GM19351 (cell line): ENCODE data around the gene SOD3.

ENCODE experiments used
- ATAC-seq: cut with Tn5 transposase; IDR thresholded peaks from one replicate; pipeline ENCODE4 v1.9.1; 2021; ENCODE audit warnings: mild to moderate bottlenecking, moderate library complexity; ENCODE audit not compliant: unreplicated experiment

Gene SOD3

DNA sequence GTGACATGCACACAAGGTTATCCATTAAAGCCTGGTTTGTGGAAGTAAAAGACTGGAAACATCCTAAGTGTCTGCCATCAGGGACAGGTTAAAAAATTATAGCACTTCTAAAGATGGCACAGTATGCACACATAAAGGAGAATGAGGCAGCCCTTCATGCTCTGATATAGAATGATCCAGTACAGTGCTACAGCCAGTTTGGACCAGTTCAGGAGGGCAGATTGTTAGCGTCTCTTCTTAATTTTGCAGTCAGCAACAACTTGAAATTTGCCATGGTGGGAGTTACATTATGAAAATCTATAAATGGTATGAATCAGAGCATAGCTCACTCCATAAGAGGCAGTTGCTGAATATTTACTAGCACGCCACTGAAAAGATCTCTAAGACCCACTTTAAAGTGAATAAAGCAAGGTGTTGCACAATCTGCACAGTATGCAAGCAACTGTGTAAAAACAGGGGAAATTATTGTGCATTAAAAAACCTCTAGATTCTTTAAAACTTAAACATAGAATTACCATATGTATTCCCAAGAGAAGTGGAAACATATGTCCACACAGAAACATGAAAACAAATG lies 20.3 kb upstream of the SOD3 start:
- no peak for ATAC-seq

DNA sequence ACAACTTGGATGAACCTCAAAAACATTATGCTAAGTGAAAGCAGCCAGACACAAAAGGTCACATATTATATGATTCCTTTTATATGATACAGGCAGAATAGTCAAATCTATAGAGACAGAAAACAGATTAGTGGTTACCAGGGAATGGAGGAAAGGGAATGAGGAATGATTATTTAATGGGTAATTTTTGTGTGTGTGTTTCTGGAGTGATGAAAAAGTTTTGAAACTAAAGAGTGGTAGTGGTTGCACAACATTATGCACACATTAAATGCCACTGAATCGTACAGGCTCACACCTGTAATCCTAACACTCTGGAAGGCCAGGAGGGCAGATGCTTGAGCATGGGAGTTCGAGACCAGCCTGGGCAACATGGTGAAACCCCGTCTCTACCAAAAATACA lies 19.6 kb upstream of the SOD3 start:
- ATAC-seq = no peak

DNA sequence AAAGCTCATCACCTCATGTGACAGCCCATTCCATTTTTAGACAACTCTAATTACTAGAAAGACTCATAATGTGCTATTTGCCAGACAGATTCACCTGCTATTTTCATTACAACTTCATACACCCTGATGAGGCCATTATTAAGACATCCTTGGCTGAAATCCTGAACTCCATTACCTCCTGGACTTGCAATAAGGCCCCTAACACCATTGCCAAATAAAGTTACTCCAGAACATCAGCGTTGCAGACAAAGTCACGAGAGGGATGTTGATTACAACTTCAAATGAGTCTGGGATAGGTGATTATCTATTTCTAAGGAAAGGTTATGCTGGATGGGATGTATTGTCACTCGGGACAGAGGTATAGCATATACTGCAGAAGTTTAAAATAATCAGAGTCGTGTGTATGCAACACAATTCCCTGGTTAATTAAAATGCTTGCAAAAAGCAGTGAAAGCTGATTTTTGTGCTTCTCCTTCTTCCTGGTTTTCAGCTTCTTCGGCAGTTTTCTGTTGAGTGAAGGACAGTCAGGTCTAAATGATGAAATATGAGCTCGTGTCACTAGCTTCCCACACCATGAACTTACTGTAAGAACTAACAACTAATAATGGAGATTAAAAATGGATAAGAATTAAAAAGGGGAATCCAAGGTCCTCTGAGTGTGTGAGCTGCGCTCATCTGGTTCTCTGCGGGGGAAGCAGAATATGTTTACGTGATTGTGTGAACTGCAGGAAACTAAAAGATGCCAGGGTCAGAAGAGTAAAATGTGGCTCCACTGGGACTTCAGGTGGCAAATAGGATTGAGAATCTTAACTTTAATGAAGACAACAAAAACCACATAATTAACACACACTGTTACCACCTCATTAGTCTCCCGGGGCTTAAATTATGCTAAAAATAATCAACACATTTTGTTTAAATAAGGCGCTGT lies 17.6 kb upstream of the SOD3 start:
- no peak for ATAC-seq

DNA sequence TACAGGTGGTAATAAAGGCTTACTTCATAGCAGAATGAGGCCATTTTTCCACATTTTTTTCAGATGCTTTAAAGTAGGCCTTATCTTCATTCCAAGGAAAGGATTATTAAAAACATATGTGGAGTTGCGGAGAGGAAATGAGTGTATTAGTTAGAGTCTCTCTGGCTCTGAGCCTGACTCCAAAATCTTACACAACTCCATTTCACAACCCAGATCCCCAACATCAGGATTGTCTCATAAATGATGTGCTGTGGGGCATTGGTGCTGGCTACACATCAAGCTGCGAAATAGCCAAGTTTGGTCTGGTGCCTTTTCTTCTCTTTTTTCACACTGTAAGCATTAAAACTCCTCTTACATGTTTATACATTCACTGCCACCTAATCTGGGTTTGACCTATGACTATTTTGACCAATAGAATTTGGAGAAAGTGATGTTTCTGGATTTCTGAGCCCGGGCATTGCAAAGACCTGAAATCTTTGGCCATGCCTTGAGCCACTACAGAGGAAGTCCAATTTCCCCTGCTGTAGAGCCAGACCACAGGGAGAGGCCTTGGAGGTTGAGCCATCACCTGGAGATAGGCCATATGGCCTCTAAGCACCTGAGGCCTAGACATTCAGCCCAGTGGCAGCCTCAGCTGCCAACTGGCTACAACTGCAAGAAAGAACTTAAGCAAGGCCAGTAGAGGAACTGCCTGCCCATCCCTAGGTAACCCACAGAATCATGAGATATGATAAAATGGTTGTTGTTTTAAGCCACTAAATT lies 16.7 kb upstream of the SOD3 start:
- ATAC-seq = no peak

DNA sequence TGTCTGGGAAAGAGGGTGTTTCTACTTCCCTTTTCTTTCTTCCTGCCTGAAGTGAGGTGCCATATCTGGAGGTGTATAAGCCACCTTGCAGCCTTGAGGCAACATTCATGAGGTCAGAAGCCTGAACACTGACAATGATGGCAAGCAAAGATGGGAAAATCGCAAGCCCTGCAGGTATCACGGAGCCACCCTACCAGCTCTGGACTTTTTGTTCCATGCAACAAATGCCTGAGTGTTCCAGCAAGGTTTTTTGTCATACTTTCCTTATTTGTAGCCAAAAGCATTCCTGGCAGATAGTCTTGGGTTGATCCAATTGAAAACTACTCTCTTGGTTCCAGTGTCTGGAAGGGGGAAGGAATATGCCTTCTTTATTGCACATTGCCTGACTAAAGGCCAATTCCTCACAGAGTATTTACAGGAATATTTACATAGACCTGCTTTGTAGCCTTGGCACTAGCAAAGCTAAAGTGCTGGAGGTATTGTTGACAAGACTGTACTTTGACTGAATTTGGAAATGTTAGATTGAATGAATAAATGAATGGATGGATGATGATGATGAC lies 14.4 kb upstream of the SOD3 start:
- no peak for ATAC-seq

DNA sequence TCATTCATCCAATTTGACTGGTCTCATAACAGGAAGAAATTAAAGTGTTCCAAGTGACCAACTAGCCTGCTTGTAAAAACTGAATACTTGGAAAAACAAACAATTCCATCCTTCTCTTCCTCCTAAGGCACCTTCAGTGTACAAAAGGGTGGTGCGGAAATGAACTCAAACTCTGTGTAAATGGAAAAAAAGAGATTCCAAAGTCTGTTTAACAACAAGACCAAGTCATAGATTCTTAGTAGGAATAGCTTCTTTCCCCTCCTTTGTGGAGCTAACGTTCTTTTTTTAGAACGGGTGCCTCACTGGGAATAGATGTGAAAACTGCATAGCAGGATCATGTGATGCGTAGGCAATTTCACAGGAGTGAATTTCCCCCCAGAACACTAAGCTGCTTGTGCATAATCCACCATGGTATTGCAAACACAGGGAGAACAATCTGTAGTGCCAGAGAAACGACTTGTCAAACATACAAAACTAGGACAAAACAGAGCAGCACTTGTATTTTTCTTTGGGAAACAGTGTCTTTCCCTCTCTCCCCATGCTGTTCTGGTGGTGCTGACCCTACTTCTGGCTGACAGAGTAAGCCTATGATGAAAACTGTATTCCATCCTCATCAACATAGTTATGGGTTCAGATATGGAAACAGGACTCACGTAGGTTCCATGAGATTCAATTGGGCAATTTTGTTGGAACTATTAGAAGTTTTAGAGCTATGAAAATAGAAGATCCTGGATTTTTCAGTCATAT lies 13.2 kb upstream of the SOD3 start:
- no peak for ATAC-seq

DNA sequence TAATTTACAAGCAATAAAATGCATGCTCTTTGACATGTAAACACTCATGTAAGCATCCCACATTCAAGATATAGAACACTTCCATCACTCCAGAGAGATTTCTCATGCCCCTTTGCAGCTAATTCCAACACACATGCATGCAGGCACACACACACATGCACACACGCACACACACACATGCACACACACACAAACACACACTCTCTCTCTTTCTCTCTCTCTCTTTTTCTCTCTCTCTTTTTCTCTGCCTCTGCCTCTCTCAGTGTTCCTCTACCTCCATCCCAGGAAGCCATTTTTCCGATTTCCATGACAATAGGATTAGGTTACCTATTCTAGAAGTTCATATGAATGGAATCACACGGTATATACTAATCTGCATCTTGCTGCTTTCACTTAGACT lies 11.9 kb upstream of the SOD3 start:
- ATAC-seq = no peak

DNA sequence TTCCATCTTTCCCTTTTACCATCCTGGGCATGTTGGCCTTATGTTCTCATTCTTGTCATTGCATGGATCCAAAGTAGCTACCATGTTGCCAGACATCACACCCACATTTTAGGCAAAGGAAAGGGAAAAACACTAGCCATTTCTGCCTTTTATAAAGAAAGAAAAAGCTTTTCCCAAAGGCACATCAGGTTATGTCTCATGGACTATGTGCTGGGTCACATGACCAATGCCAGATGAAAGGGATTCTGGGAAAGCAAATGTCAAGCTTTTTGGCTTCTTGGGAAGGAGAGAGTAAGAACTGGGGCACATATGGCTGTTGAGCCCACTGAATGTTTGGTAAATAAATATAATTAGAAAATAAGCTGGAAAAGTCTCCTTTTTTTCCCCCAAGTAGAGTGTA lies 4.3 kb upstream of the SOD3 start:
- no peak for ATAC-seq

DNA sequence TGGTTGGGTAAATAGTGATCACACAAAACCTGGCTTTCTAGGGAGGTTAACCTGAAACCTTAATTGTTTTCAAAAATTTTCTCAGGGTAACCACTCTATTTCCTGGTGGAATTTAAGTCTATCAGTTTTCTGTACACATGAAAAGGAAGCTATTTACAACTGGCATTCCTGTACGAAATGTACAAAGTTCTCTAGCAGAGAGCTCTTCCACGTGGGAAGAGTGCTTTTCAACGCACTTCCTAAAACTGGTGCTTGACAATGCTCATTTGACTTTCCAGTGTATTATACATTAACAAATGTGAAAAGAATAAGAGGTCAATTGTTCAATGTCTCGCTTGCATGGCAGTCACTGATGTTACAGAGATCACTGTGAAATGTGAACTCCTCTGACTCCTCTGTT lies 2.8 kb upstream of the SOD3 start:
- no peak for ATAC-seq

DNA sequence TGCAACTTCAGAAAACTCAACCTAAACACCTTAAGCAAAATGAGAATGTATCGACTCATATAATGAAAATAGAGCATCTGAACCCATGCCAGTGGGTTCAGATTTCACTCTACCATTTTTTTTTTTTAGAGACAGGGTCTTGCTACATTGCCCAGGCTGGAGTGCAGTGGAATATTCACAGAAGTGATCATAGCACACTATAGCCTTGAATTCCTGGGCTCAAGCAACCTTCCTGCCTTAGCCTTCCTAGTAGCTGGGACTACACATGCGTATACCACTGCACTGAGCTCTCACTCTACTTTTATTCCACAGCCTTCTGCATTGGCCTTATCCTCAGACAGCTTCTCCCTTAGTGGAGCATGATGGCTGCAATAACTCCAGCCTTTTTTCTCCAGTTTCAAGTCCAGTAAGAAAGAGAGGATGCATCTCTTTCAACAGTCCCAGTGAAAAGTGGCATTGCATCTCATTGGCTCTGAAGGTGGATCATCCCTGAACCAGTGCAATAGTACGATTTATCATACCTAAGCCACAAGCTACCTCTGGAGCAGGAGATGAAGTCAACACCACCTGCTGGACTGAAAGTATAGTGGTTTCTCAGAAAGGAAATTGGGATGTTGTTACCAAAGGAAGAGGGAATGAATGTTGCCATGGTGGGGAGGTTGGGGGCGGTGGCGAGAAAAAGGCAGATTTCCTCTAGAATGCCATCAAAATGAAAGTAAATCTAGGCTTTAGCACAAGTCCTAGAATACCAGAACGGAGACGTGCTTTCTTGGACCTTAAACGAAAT lies 2.0 kb upstream of the SOD3 start:
- ATAC-seq = no peak

DNA sequence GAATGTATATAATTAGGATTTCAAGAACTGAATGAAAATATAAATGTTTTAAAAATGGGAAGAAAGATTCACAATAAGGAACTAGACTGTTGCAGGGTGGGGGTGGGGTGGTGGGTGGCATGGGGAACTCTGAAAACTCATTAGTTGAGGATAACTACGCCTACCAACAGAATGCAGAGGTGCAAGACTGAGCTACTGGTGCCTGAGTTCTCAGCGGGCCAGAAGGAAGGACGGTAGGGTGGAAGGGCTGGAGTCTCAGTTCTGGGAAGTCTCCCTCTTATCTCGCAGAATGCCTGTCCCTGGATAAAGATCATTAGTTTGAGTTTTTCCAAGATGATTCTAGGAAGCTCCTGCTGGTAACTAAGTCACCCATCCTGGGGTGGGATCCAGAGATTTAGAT lies 1.3 kb upstream of the SOD3 start:
- no peak for ATAC-seq

DNA sequence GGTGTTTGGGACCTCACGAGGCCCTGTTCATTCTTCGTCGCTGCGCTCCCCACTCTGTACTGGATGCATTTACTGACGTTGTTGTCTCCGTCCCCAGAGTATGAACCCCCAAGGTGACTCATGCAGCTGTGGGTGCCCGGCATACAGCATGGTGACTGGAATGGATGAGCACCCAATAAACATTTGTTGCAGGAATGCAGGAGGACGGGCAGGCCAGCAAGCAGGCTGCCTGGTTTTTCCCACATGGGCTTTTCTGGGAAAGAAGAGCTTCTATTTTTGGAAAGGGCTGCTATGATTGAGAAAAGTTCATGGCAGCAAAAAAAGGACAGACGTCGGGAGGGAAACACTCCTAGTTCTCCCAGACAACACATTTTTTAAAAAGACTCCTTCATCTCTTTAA lies 893 bp upstream of the SOD3 start:
- ATAC-seq = no peak

DNA sequence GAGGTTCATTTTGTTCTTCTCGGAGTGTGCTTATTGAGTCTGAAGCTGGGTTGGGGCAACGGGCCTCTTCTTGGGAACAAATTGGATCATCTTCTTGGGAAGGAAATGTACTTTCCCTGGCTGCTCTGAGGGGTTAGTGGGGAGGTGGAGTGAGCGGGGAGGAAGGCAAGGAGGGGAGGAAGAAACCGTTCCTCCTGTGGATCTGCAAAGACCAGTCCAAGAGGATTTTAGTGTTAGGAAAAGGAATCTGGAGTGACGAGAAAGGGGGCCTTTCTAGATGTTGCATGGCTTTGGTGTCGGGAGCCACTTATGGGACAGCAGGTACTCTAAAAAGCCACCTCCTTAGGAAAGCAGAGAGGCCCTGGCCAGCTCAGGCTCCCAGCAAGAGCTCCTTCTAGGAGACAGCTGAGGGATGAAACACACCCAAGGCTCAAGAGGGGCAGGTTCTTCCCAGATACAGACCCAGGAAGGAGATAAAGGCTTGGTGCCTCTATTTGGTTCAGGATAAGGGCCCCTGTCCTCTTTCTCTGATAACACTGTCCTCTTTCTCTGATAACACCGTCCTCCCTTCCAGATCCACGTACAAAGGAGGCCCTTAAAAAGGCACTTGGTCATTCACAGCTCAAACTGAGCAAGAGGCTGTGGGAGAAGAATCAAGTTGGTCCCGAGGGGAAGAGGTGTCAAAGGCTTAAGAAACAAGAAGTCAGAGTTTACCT lies 451 bp downstream of the SOD3 start:
- no peak for ATAC-seq

DNA sequence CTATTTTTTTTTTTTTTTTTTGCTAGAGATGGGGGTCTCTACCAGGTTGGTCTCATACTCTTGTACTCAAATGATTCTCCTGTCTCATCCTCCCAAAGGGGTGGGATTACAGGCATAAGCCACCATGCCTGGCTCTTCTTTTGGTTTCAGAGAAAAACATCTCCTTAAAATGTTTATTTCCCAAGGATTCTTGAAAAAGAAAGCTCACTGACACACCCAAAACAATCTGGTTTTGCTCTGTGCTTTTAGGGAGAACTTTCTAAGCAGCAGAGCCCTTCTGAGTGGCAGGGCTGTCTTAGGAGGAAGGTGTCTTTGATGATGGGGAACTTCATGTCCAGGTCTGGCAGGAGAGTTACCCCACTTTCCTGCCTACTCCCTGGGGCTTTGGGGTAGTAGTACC lies 1.2 kb downstream of the SOD3 start:
- no peak for ATAC-seq

DNA sequence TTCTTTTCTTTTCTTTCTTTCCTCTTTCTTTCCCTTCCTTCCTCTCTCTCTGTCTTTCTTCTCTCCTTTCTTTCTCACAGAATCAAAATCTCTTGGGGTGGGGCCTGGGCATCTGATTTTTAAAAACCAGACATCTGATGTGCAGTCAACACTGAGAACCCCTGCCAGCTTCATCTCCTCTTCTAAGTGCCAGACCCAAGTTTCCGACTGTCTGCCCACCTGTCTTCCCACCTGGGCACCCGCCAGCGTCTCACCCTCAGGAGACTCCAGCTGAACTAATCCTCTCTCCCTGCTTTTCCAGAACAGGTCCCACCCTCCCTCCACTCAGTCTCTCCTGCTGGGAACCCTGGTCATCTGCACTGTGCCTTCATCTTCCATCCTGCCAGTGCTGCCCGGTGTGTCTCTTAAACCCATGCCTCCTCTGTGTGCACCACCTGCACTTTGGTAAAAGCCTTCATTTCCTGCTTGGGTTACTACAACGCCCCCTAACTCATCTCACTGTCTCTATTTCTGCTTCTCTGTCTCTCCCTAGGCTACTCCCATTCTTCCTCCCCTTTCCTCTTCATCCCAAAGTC lies 2.8 kb downstream of the SOD3 start:
- no peak for ATAC-seq

DNA sequence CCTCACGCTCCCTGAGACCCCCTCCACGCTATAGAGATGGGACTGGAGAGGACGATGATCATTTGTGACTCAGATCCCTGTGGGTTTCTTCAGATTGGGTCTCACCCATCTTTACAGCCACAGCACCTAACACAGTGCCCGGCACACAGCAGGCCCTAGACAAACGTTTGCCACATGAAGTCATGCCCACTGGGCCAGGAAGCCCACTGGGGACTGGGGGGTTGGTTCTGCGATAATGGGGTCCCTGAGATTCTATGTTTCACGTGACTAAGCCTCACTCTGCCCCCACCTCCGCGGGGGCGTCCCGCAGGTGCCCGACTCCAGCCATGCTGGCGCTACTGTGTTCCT lies 3.8 kb downstream of the SOD3 start:
- ATAC-seq = no peak

DNA sequence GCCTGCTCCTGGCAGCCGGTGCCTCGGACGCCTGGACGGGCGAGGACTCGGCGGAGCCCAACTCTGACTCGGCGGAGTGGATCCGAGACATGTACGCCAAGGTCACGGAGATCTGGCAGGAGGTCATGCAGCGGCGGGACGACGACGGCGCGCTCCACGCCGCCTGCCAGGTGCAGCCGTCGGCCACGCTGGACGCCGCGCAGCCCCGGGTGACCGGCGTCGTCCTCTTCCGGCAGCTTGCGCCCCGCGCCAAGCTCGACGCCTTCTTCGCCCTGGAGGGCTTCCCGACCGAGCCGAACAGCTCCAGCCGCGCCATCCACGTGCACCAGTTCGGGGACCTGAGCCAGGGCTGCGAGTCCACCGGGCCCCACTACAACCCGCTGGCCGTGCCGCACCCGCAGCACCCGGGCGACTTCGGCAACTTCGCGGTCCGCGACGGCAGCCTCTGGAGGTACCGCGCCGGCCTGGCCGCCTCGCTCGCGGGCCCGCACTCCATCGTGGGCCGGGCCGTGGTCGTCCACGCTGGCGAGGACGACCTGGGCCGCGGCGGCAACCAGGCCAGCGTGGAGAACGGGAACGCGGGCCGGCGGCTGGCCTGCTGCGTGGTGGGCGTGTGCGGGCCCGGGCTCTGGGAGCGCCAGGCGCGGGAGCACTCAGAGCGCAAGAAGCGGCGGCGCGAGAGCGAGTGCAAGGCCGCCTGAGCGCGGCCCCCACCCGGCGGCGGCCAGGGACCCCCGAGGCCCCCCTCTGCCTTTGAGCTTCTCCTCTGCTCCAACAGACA lies 4.4 kb downstream of the SOD3 start:
- ATAC-seq = no peak

DNA sequence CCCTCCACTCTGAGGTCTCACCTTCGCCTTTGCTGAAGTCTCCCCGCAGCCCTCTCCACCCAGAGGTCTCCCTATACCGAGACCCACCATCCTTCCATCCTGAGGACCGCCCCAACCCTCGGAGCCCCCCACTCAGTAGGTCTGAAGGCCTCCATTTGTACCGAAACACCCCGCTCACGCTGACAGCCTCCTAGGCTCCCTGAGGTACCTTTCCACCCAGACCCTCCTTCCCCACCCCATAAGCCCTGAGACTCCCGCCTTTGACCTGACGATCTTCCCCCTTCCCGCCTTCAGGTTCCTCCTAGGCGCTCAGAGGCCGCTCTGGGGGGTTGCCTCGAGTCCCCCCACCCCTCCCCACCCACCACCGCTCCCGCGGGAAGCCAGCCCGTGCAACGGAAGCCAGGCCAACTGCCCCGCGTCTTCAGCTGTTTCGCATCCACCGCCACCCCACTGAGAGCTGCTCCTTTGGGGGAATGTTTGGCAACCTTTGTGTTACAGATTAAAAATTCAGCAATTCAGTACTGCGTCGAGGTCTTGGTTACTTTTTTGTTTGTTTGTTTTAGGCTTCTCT lies 5.0 kb downstream of the SOD3 start:
- ATAC-seq = no peak
